Jurkat, Clone E6-1 (cell line): ENCODE measurements around the gene POMC.
"Not testable (repeated sequence)": the region's sequence is repeated elsewhere in the genome, so short reads cannot be mapped to it uniquely, and the experiment has no call there.

Experiments used
- DNase-seq: peaks from one replicate; pipeline ENCODE4 v3.0.0-alpha.2; 2011; ENCODE audit warnings: low read depth, low spot score
- H3K4me3 ChIP-seq: 2 replicates; pipeline ENCODE4 v1.5.1; 2011; ENCODE audit warnings: mild to moderate bottlenecking, low read length, control low read depth, moderate library complexity

POMC gene

GRCh38 chr2:25184254-25184653 is 15.9 kb upstream of the POMC start:
- no peak for DNase-seq
- H3K4me3 ChIP-seq = no peak overlapping the region

DNA sequence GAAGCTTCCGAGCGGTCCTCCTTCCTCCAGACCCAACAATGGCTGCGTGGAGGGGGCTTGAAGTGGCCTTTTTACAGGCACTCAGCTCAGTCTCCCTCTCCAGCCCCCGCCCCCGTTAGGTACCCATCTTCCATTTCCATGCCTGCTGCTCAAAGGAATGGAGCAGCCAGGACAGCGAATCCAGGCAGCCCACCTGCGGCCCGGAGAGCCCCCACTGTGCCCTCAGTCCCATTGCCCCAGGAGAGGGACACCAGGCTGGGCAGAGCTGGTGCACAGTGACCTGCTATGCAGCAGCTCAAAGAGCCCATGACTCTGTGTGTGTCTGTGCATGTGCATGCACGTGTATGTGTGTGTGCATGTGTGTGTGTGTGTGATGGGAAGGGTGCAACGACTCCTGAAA is 10.6 kb upstream of the POMC start:
- DNase-seq = no peak

DNA sequence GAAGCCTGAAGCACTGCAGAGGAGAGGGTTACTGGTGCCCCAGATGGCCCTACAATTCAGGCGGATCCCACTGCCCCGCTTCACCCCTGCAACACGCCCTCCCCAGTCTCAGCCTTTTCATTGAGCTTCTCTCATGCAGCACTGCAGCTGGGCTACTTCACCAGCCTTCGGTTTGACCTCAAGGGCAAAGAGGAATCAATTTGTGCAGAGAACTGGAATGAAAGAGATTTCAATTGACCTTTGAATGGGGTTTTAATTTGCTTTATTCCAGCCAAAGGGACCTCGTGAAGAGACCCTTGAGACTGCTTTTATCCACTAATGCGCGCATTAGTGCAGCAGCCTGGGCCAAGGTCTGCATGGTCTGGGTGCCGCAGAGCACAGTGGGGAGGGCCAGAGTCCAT is 8.8 kb upstream of the POMC start:
- H3K4me3 ChIP-seq = no peak overlapping the region
- no peak for DNase-seq

More for the DNA sequence above, 10.6 kb upstream of the POMC start:
- H3K4me3 ChIP-seq = no peak overlapping the region

GRCh38 chr2:25176541-25177181 is 8.3 kb upstream of the POMC start:
- H3K4me3 ChIP-seq = no peak overlapping the region

GRCh38 chr2:25176138-25176537 is 7.8 kb upstream of the POMC start:
- no peak for DNase-seq

More at GRCh38 chr2:25176541-25177181, 8.3 kb upstream of the POMC start:
- DNase-seq = no peak

GRCh38 chr2:25174192-25174861 is 5.9 kb upstream of the POMC start:
- no peak overlapping the region for H3K4me3 ChIP-seq

More at GRCh38 chr2:25176138-25176537, 7.8 kb upstream of the POMC start:
- H3K4me3 ChIP-seq = no peak overlapping the region

DNA sequence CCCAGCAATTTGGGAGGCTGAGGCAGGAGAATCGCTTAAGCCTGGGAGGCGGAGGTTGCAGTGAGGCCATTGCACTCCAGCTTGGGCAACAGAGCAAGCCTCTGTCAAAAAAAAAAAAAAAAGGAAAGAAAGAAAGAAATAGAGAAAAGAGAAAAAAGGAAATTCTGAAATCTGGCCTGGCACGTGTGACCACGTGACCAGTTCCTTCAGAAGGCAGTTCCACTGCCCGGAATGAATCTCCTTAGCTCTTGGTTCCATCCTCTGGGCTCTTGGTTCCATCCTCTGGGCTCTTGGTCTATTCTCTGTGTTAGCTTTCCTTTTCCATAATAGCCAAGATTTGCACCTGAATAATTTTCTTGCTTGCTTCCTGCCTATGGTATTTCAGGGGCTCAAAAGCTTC is 5.3 kb upstream of the POMC start:
- DNase-seq = no peak
- no peak overlapping the region for H3K4me3 ChIP-seq

More at GRCh38 chr2:25174192-25174861, 5.9 kb upstream of the POMC start:
- DNase-seq = no peak

GRCh38 chr2:25170888-25171287 is 2.5 kb upstream of the POMC start:
- no peak for DNase-seq
- H3K4me3 ChIP-seq = no peak overlapping the region

DNA sequence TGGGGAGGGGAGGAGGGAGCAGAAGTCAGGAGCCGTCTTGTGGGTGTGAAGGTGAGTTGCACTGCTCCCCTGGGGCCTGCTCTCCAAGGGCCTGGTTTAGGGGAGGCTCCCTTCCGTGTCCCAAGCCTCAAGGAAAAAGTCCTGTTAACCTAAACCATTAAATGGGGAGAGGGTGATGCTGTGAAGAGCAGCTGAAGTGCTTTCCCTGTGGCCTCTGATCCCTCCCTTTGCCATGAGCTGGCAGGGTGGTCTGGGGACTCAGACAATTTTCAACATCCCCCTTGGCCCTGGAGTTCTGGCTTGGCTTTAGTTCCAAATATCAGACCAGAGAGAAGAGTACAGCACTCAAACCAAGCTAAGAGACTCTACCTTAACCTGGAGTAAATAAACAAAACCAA is 692 bp upstream of the POMC start:
- no peak for DNase-seq
- no peak overlapping the region for H3K4me3 ChIP-seq

DNA sequence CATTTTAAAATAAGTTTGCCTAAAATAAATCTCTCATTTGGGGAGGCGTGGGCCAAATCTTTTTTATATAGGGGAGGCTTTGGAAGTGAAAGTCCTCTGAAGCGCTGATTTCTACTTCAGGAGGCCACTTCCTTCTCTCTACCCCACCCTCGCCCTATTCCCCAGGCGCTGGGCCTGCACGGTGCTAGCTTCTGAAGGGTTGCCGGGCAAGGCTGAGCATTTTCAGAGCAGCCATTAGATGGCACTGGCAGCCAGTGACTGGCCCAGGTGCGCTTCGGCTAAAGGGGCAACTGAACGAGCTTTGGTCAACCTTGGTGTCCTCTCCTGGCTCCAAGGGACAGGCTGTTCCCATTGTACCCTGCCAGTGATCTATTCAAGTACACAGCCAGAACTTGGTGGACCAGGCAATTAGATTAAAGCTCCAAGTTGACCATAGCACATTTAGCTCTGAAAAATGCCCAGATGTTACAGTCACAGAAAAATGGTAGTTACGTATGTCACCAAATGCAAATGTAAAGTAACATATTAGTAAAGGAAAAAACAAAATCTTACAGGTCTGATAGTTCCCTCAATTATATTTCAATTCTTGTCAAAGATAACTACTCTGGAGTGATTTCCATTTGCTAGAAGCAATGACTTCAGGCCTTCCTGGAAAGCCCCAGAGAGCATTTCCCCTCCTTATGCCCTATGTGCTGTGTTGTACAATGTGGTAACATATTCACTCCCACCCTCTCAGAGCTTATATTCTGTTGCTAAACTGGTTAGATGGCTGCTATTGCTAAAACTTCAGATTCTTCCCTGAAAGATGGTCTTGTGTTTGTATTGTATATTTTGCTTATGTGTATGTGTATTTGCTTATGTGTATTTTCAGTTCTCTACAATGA is 2.1 kb downstream of the POMC start:
- no peak overlapping the region for H3K4me3 ChIP-seq
- DNase-seq = peak; percentile 28

GRCh38 chr2:25164561-25164960 is 3.8 kb downstream of the POMC start:
- no peak for DNase-seq
- H3K4me3 ChIP-seq = no peak overlapping the region

DNA sequence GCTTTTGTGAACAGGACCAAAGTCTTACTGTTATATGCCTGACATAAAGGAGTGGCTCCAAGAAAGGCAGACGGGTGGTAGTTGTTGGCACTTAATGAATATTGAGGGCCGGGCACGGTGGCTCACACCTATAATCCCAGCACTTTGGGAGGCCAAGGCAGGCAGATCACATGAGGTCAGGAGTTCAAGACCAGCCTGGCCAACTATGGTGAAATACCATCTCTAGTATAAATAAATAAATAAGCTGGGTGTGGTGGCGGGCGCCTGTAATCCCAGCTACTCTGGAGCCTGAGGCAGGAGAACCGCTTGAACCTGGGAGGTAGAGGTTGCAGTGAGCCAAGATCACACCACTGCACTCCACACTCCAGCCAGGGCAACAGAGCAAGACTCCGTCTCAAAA is 6.3 kb downstream of the POMC start:
- DNase-seq, H3K4me3 ChIP-seq: not testable (repeated sequence)

- no peak for DNase-seq
- H3K4me3 ChIP-seq = no peak overlapping the region
Measured at GRCh38 chr2:25161055-25161781, 7.2 kb downstream of the POMC start.

DNA sequence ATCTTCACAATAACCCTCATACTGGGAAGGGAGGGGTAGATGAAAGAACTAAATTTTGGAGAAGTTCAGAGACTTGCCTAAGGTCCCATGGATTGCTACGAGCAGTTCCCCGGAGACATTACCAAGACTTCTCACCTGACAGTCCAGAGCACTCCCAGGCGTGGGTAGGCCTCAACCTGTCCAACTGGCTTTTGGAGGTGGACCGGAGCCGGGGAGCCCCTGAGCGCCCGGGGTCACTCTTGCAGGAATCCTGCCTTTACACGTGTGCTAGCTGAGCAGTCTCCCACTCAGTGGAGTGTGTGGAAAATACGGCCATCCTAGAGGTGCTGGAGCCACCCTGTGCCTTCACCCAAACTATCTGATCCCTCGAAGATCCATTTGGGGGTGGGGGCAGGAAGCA is 8.0 kb downstream of the POMC start:
- DNase-seq = no peak
- H3K4me3 ChIP-seq = no peak overlapping the region

- no peak for DNase-seq
- H3K4me3 ChIP-seq = no peak overlapping the region
Measured at GRCh38 chr2:25159949-25160348, 8.4 kb downstream of the POMC start.

- no peak for DNase-seq
- H3K4me3 ChIP-seq = no peak overlapping the region
Measured at GRCh38 chr2:25158096-25158852, 10.1 kb downstream of the POMC start.

DNA sequence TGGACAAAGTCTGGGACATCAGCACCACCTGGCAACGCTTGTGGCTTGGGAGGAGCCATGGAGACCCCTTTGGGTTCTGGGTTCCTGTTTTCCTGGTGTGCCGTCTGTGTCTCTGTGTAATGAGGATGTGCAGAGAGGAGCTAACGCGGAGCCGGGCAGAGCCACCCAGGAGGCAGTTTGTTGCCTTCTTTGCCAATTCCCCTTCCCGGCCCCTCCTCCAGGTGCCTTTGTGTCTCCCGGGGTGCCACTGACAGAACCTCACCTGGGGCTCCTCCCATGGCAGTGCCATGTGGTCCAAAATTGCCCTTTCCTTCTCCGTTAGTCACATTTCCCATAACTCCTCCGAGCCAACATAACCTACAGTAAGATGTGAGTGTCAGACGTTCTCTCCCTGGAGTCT is 13.0 kb downstream of the POMC start:
- DNase-seq = no peak
- H3K4me3 ChIP-seq = no peak overlapping the region

- no peak for DNase-seq
- no peak overlapping the region for H3K4me3 ChIP-seq
Measured at GRCh38 chr2:25151718-25152117, 16.7 kb downstream of the POMC start.

- H3K4me3 ChIP-seq, DNase-seq: not testable (repeated sequence)
Measured at GRCh38 chr2:25150993-25151392, 17.4 kb downstream of the POMC start.
